Measurements from ENCODE around the gene PLXNA4.

DNA sequence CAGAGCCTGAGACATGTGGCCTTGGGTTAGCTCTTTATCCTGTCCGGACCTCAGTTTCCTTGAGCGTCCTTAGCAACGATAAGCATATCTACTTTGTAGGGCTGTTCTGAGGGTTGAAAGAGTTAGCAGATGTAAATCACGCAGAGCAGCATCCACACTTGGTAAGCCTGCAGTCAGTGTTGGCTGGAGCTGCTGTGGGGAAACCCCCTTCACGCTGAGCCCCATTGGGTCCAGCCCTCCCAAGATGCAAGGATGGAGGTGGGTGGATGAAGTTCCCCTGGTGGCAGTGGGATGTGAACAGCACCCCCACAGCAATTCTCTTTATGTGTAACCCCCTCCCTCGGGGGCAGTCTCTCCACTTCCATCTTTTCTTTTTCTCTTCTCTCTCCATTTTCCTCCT, 109.9 kb downstream of the PLXNA4 start:
- TF ChIP-seq, protein P1, sequence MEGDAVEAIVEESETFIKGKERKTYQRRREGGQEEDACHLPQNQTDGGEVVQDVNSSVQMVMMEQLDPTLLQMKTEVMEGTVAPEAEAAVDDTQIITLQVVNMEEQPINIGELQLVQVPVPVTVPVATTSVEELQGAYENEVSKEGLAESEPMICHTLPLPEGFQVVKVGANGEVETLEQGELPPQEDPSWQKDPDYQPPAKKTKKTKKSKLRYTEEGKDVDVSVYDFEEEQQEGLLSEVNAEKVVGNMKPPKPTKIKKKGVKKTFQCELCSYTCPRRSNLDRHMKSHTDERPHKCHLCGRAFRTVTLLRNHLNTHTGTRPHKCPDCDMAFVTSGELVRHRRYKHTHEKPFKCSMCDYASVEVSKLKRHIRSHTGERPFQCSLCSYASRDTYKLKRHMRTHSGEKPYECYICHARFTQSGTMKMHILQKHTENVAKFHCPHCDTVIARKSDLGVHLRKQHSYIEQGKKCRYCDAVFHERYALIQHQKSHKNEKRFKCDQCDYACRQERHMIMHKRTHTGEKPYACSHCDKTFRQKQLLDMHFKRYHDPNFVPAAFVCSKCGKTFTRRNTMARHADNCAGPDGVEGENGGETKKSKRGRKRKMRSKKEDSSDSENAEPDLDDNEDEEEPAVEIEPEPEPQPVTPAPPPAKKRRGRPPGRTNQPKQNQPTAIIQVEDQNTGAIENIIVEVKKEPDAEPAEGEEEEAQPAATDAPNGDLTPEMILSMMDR (optimal IDR thresholded peaks at IDR 0.05 in 1 of 3, IDR thresholded peaks at IDR 0.05 in 1 of 3, conservative IDR thresholded peaks at IDR 0.05 in 1 of 3; ENCODE audit: extremely low read depth in 1 of 3, insufficient read depth in 2 of 3, low read length in 3 of 3), result no peak
- TF ChIP-seq EZH2 (IDR thresholded peaks at IDR 0.05; ENCODE audit: low read length), result no peak

All from keratinocyte (primary cell).